ENCODE results near the gene TTLL4.

The TTLL4 gene

GRCh38 chr2:218694405-218695145, 16.1 kb upstream of the TTLL4 start:
- Mint-ChIP-seq H3K27me3 (ENCODE audit: low read depth) (no peaks in the 10 kb centered on the region), H3K9me3 (no peaks in the 10 kb centered on the region), H3K4me1 (ENCODE audit: low read depth) (no peaks in the 10 kb centered on the region), H3K36me3 (ENCODE audit: low read depth) (no peaks in the 10 kb centered on the region), H3K4me3 (no peak overlapping the region), H3K27ac (no peak overlapping the region)
- no peak for DNase-seq (ENCODE audit: low spot score)

- no peak for DNase-seq (ENCODE audit: low spot score)
- no peaks in the 10 kb centered on the region for H3K9me3 Mint-ChIP-seq
- H3K36me3 Mint-ChIP-seq (ENCODE audit: low read depth): no peaks in the 10 kb centered on the region
- no peaks in the 10 kb centered on the region for H3K4me1 Mint-ChIP-seq (ENCODE audit: low read depth)
- no peaks in the 10 kb centered on the region for H3K27me3 Mint-ChIP-seq (ENCODE audit: low read depth)
- H3K27ac Mint-ChIP-seq: no peak overlapping the region
- no peak overlapping the region for H3K4me3 Mint-ChIP-seq
Observed at GRCh38 chr2:218698885-218699284, 11.8 kb upstream of the TTLL4 start.

GRCh38 chr2:218701806-218702205, 8.8 kb upstream of the TTLL4 start:
- DNase-seq (ENCODE audit: low spot score): no peak
- no peaks in the 10 kb centered on the region for H3K9me3 Mint-ChIP-seq
- H3K4me1 Mint-ChIP-seq (ENCODE audit: low read depth): no peaks in the 10 kb centered on the region
- no peak overlapping the region for H3K27ac Mint-ChIP-seq
- no peaks in the 10 kb centered on the region for H3K36me3 Mint-ChIP-seq (ENCODE audit: low read depth)
- H3K27me3 Mint-ChIP-seq (ENCODE audit: low read depth): peaks cover 7% of the 10 kb centered on the region
- no peak overlapping the region for H3K4me3 Mint-ChIP-seq

GRCh38 chr2:218703341-218703740, 7.3 kb upstream of the TTLL4 start:
- Mint-ChIP-seq H3K27ac (no peak overlapping the region), H3K9me3 (no peaks in the 10 kb centered on the region), H3K36me3 (ENCODE audit: low read depth) (no peaks in the 10 kb centered on the region), H3K27me3 (ENCODE audit: low read depth) (peaks cover 8% of the 10 kb centered on the region), H3K4me1 (ENCODE audit: low read depth) (peaks cover 6% of the 10 kb centered on the region), H3K4me3 (no peak overlapping the region)
- DNase-seq (ENCODE audit: low spot score): no peak

DNA sequence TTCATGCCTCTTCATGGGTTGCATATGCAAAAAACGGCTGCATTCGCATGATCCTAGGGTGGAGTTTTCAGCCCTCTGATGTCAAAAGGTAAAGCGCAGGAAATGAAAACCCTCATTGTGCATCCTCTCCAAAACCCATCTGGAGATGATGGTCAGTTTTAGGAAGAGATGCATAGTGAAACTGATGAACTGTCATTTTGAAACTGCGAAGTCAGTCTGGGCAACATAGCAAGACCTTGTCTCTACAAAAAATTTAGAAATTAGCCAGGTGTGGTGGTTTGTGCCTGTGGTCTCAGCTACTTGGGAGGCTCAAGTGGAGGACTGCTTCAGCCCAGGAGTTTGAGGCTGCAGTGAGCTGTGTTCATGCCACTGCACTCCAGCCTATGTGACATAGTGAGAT, 2.5 kb upstream of the TTLL4 start:
- H3K27me3 Mint-ChIP-seq (ENCODE audit: low read depth): peaks cover 8% of the 10 kb centered on the region
- no peak overlapping the region for H3K27ac Mint-ChIP-seq
- no peak overlapping the region for H3K4me3 Mint-ChIP-seq
- peaks cover 2% of the 10 kb centered on the region for H3K36me3 Mint-ChIP-seq (ENCODE audit: low read depth)
- peaks cover 14% of the 10 kb centered on the region for H3K4me1 Mint-ChIP-seq (ENCODE audit: low read depth)
- no peaks in the 10 kb centered on the region for H3K9me3 Mint-ChIP-seq
- no peak for DNase-seq (ENCODE audit: low spot score)

GRCh38 chr2:218709908-218710307, 727 bp upstream of the TTLL4 start:
- peaks cover 22% of the 10 kb centered on the region for H3K4me1 Mint-ChIP-seq (ENCODE audit: low read depth)
- peaks cover 2% of the 10 kb centered on the region for H3K36me3 Mint-ChIP-seq (ENCODE audit: low read depth)
- no peaks in the 10 kb centered on the region for H3K9me3 Mint-ChIP-seq
- H3K4me3 Mint-ChIP-seq: peak overlapping the region; percentile 98
- H3K27me3 Mint-ChIP-seq (ENCODE audit: low read depth): peaks cover 8% of the 10 kb centered on the region
- peak overlapping the region; percentile 1 for H3K27ac Mint-ChIP-seq
- DNase-seq (ENCODE audit: low spot score): no peak

DNA sequence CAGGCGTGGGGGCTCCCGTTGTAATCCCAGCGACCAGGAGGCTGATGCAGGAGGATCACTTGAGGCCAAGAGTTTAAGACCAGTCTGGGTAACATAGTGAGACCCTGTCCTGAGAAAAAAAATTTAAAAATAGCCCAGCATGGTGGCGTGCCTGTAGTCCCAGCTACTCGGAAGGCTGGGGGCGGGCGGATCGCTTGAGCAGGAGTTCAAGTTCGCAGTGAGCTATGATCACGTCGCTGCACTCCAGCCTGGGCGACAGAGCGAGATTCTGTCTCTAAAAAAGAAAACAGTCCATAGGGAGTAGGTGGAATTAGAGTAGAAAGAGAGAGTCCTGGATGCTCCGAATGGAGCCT, 325 bp upstream of the TTLL4 start:
- no peaks in the 10 kb centered on the region for H3K9me3 Mint-ChIP-seq
- peak overlapping the region; percentile 69 for H3K27ac Mint-ChIP-seq
- DNase-seq (ENCODE audit: low spot score): no peak
- H3K4me1 Mint-ChIP-seq (ENCODE audit: low read depth): peaks cover 22% of the 10 kb centered on the region
- peaks cover 2% of the 10 kb centered on the region for H3K36me3 Mint-ChIP-seq (ENCODE audit: low read depth)
- H3K4me3 Mint-ChIP-seq: peak overlapping the region; percentile 98
- peaks cover 8% of the 10 kb centered on the region for H3K27me3 Mint-ChIP-seq (ENCODE audit: low read depth)

GRCh38 chr2:218711550-218711929, 905 bp downstream of the TTLL4 start:
- H3K27ac Mint-ChIP-seq: peak overlapping the region; percentile 89
- H3K4me1 Mint-ChIP-seq (ENCODE audit: low read depth): peaks cover 22% of the 10 kb centered on the region
- peak overlapping the region; percentile 98 for H3K4me3 Mint-ChIP-seq
- DNase-seq (ENCODE audit: low spot score): no peak
- peaks cover 6% of the 10 kb centered on the region for H3K36me3 Mint-ChIP-seq (ENCODE audit: low read depth)
- H3K27me3 Mint-ChIP-seq (ENCODE audit: low read depth): peaks cover 2% of the 10 kb centered on the region
- H3K9me3 Mint-ChIP-seq: no peaks in the 10 kb centered on the region

DNA sequence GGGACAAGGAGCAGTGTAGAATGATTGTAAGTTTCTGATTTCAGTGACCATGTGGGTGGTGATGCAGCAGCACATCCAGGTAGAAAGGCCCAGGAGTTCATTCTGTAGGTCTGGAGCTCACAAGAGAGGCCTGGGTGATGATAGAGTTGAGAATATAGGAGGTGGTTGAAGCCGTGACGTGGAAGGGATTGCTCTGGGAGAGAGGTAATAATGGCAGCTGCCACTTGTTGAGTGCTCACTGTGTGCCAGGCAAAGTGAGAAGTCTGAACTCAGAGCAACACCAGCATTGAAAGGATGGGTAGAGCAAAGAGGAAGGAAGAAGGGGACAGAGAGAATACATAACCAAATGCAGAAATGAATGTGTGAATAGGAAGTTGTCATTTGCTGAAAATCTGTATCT, 3.3 kb downstream of the TTLL4 start:
- Mint-ChIP-seq H3K27ac (no peak overlapping the region), H3K36me3 (ENCODE audit: low read depth) (peaks cover 6% of the 10 kb centered on the region)
- DNase-seq (ENCODE audit: low spot score): no peak

DNA sequence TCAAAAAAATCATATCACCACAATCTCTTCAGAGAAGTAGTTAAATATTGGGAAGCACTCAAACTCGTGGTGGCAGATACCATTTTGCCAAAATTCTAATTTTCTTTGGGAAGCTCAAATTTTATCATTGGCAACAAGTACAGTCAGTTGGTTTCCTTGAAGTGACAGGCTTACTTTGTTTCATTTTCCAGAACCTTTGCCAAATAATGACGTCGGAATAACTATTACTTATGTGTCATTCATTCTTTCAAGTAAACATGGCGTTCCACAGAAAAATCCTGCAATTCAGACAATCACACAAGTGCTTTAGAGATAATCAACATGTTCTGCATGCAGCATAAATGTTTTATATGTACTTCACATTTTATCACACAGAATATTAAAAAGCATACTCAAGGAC, 5.4 kb downstream of the TTLL4 start:
- Mint-ChIP-seq H3K4me3 (no peak overlapping the region), H3K27ac (no peak overlapping the region), H3K27me3 (ENCODE audit: low read depth) (no peaks in the 10 kb centered on the region), H3K36me3 (ENCODE audit: low read depth) (peaks cover 6% of the 10 kb centered on the region), H3K4me1 (ENCODE audit: low read depth) (peaks cover 19% of the 10 kb centered on the region), H3K9me3 (no peaks in the 10 kb centered on the region)
- DNase-seq (ENCODE audit: low spot score): no peak

More for the DNA sequence above, 3.3 kb downstream of the TTLL4 start:
- Mint-ChIP-seq H3K9me3 (no peaks in the 10 kb centered on the region), H3K4me3 (no peak overlapping the region), H3K4me1 (ENCODE audit: low read depth) (peaks cover 15% of the 10 kb centered on the region), H3K27me3 (ENCODE audit: low read depth) (no peaks in the 10 kb centered on the region)

DNA sequence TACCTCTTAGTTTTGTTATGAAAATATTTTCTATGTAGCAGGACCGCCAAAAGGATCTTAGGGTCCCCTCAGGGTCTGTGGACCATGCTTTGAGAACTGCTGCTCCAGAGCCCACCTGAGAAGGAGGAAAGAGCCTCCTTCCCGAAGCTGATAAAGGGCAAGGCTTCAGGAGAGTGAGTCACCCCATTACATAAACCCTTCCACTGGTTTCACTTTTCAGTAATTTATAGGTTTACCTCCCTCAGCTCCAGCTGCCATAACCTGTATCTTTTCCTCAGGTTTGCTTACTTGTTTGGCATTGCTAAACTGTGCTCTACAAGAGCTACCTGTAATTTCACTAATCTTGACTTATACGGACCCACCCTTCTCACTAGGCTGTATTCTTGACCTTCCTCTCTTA, 6.6 kb downstream of the TTLL4 start:
- no peak overlapping the region for H3K4me3 Mint-ChIP-seq
- H3K27ac Mint-ChIP-seq: no peak overlapping the region
- DNase-seq (ENCODE audit: low spot score): no peak
- H3K4me1 Mint-ChIP-seq (ENCODE audit: low read depth): peaks cover 12% of the 10 kb centered on the region
- H3K27me3 Mint-ChIP-seq (ENCODE audit: low read depth): no peaks in the 10 kb centered on the region
- no peaks in the 10 kb centered on the region for H3K9me3 Mint-ChIP-seq
- H3K36me3 Mint-ChIP-seq (ENCODE audit: low read depth): peaks cover 3% of the 10 kb centered on the region

GRCh38 chr2:218718058-218718457, 7.4 kb downstream of the TTLL4 start:
- DNase-seq (ENCODE audit: low spot score): no peak
- no peaks in the 10 kb centered on the region for H3K9me3 Mint-ChIP-seq
- H3K4me1 Mint-ChIP-seq (ENCODE audit: low read depth): peaks cover 19% of the 10 kb centered on the region
- H3K4me3 Mint-ChIP-seq: no peak overlapping the region
- H3K27me3 Mint-ChIP-seq (ENCODE audit: low read depth): no peaks in the 10 kb centered on the region
- peaks cover 3% of the 10 kb centered on the region for H3K36me3 Mint-ChIP-seq (ENCODE audit: low read depth)
- H3K27ac Mint-ChIP-seq: no peak overlapping the region

GRCh38 chr2:218719457-218719856, 8.8 kb downstream of the TTLL4 start:
- no peaks in the 10 kb centered on the region for H3K27me3 Mint-ChIP-seq (ENCODE audit: low read depth)
- DNase-seq (ENCODE audit: low spot score): no peak
- no peak overlapping the region for H3K4me3 Mint-ChIP-seq
- H3K36me3 Mint-ChIP-seq (ENCODE audit: low read depth): peaks cover 3% of the 10 kb centered on the region
- no peak overlapping the region for H3K27ac Mint-ChIP-seq
- peaks cover 20% of the 10 kb centered on the region for H3K4me1 Mint-ChIP-seq (ENCODE audit: low read depth)
- no peaks in the 10 kb centered on the region for H3K9me3 Mint-ChIP-seq

DNA sequence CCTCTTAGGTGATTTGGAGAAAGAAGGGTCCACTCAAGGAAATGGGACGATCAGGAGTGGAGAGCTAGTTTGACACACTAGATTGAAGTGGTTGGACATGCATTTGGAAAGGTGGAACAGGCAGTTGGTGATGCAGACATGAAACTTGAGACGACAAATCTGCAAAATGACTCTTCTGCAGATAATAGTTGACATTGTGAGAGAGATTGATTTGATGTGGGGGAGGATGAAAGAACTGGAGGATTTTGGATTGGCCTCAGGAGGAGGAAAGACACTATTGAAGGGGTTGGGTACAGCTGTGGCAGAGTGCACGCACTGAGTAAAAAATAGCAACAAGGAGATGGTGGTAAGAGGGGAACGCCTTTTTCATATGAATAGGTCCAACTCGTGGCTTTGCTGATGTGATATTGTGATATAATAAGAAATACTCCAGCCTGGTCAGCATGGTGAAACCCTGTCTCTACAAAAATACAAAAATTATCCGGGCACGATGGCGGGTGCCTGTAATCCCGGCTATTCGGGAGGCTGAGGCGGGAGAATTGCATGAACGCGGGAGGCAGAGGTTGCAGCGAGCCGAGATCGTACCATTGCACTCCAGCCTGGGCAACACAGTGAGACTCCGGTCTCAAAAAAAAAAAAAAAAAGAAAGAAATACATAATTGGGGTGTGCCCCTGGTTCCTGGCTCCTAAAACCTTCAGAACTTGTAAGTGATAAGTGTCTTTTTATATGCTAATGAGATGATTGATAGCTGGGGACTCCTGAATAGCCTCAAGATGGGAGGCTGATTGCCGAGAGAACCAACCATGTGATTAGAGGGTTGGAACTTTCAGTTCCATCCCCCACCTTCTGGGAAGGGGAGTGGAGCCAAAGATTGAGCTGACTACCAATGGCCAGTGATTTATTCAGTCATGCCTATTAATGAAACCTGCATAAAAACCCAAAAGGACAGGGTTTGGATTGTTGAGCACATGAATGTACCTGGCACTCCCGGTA, 9.7 kb downstream of the TTLL4 start:
- Mint-ChIP-seq H3K4me1 (ENCODE audit: low read depth) (peaks cover 20% of the 10 kb centered on the region), H3K4me3 (no peak overlapping the region), H3K9me3 (no peaks in the 10 kb centered on the region), H3K36me3 (ENCODE audit: low read depth) (peaks cover 4% of the 10 kb centered on the region), H3K27me3 (ENCODE audit: low read depth) (no peaks in the 10 kb centered on the region), H3K27ac (no peak overlapping the region)
- no peak for DNase-seq (ENCODE audit: low spot score)

Data from T-helper 2 cell treated with Interferon-gamma antibody and Interleukin-4, amounts not matched to agents 5 μg/mL and 100 μg/mL, for 36 hours (primary cell).